B cell (primary cell): ENCODE data around the gene CLASRP. TPM values are rescaled to one million over a fixed set of nuclear protein-coding genes. Genes with fewer than 3 reads are reported as not detected.

Experiments
- ATAC-seq: fragments of 200-7000 bp; cut with Tn5 transposase; one replicate; pipeline ENCODE4 v1.10.0; 2021; ENCODE audit warnings: low read depth, mild to moderate bottlenecking, moderate number of reproducible peaks, moderate library complexity
- CTCF ChIA-PET: fragments of 350-600 bp; sonication (Branson Sonifier 250); formaldehyde crosslinking; loops from one replicate; lab custom pipeline; 2021; ENCODE audit warnings: antibody characterized with exemption, inconsistent platforms; lab: Charles Lee
- POLR2A ChIA-PET: fragments of 350-600 bp; sonication (Branson Sonifier 250); formaldehyde crosslinking; loops from one replicate; lab custom pipeline; 2021; ENCODE audit warnings: antibody characterized with exemption; lab: Charles Lee
- DNase-seq: peaks from one replicate; pipeline ENCODE4 v3.0.0; 2013
- H2AFZ ChIP-seq: 2 replicates; pipeline ENCODE4 v1.6.1; 2012; ENCODE audit warnings: mild to moderate bottlenecking, low read depth, low read length; ENCODE audit not compliant: insufficient read depth, poor library complexity, severe bottlenecking
- H3K27ac ChIP-seq, 2 donors: 1 replicate in 1 of 2; 2 replicates in 1 of 2; pipeline ENCODE4 v1.5.1; 2012 to 2013; ENCODE audit warnings: low read length in 2 of 2, mild to moderate bottlenecking in 2 of 2, moderate library complexity in 1 of 2
- H3K27me3 ChIP-seq, 4 experiments: fragments of 200-600 bp in 1 of 4; sonication (generic) in 1 of 4; replicated peaks in 1 of 4; 1 replicate in 2 of 4; 2 replicates in 2 of 4; pipeline versions ENCODE4 v1.6.1 to v1.7.0; 2013 to 2016; ENCODE audit warnings: low read length in 3 of 4, mild to moderate bottlenecking in 2 of 4, mixed read lengths in 1 of 4, moderate library complexity in 1 of 4; ENCODE audit not compliant: insufficient read depth in 4 of 4, control insufficient read depth in 3 of 4; ENCODE audit errors: control extremely low read depth in 1 of 4
- H3K36me3 ChIP-seq, 2 experiments: replicated peaks in 1 of 2; 1 replicate in 1 of 2; 2 replicates in 1 of 2; pipeline versions ENCODE4 v1.6.1 to v1.7.1; 2013; ENCODE audit warnings: low read length in 1 of 2; ENCODE audit not compliant: insufficient read depth in 2 of 2, control insufficient read depth in 1 of 2; ENCODE audit errors: control extremely low read depth in 1 of 2, extremely low read depth in 1 of 2
- H3K4me1 ChIP-seq, 2 donors: fragments of 200-600 bp in 1 of 2; sonication (generic) in 1 of 2; 1 replicate in 1 of 2; 2 replicates in 1 of 2; pipeline versions ENCODE4 v1.5.1 to v1.6.1; 2013 to 2017; ENCODE audit warnings: low read length in 2 of 2; ENCODE audit not compliant: control insufficient read depth in 2 of 2, insufficient read depth in 2 of 2
- H3K4me2 ChIP-seq: replicated peaks from 2 replicates; pipeline ENCODE3; 2012; ENCODE audit warnings: mild to moderate bottlenecking, low read depth, low read length; ENCODE audit not compliant: poor library complexity, severe bottlenecking
- H3K4me3 ChIP-seq, 5 experiments: fragments of 200-600 bp in 1 of 5; sonication (generic) in 1 of 5; 1 replicate in 3 of 5; 2 replicates in 2 of 5; pipeline versions ENCODE4 v1.5.1 to v1.7.0; 2011 to 2016; ENCODE audit warnings: low read length in 4 of 5, mild to moderate bottlenecking in 4 of 5, low read depth in 2 of 5, control low read depth in 1 of 5, moderate library complexity in 1 of 5; ENCODE audit not compliant: insufficient read depth in 1 of 5; ENCODE audit errors: control extremely low read depth in 1 of 5, extremely low read depth in 1 of 5
- H3K79me2 ChIP-seq: fragments of 200-600 bp; sonication (generic); one replicate; pipeline ENCODE4 v1.6.0; 2016; ENCODE audit warnings: low read length; ENCODE audit not compliant: control insufficient read depth, insufficient read depth
- H3K9ac ChIP-seq: fragments of 200-600 bp; sonication (generic); 2 replicates; pipeline ENCODE4 v1.6.1; 2017; ENCODE audit warnings: mild to moderate bottlenecking, low read length, moderate library complexity
- H3K9me3 ChIP-seq, 3 donors: one replicate each; pipeline versions ENCODE4 v1.6.1 to v1.7.1; 2013; ENCODE audit warnings: low read length in 2 of 3; ENCODE audit not compliant: control insufficient read depth in 2 of 3, insufficient read depth in 1 of 3; ENCODE audit errors: control extremely low read depth in 1 of 3
- H4K20me1 ChIP-seq: 2 replicates; pipeline ENCODE4 v1.6.0; 2012; ENCODE audit warnings: mild to moderate bottlenecking, low read length; ENCODE audit not compliant: insufficient read depth, control insufficient read depth, poor library complexity, severe bottlenecking
- H3K27ac Mint-ChIP-seq: one replicate; pipeline ENCODE4 v1.8.0; 2021; ENCODE audit warnings: mixed read lengths
- H3K27me3 Mint-ChIP-seq: one replicate; pipeline ENCODE4 v1.8.0; 2021; ENCODE audit warnings: mixed read lengths
- H3K4me1 Mint-ChIP-seq: one replicate; pipeline ENCODE4 v1.8.0; 2021; ENCODE audit warnings: mixed read lengths
- H3K4me3 Mint-ChIP-seq: one replicate; pipeline ENCODE4 v1.8.0; 2021; ENCODE audit warnings: mixed read lengths
- H3K9me3 Mint-ChIP-seq: one replicate; pipeline ENCODE4 v1.8.0; 2022; ENCODE audit warnings: mixed read lengths; ENCODE audit not compliant: insufficient read depth
- EZH2 ChIP-seq: IDR thresholded peaks from 2 replicates; pipeline ENCODE4 v1.6.1; 2012; ENCODE audit warnings: borderline replicate concordance, low read depth, mild to moderate bottlenecking, moderate library complexity, low read length; ENCODE audit not compliant: insufficient read depth, poor library complexity, severe bottlenecking
- WGBS: methylation state at CpG from one replicate; pipeline ENCODE4 v1.1.5; 2013; ENCODE audit warnings: missing lambda C conversion rate; ENCODE audit not compliant: insufficient coverage; 5-methylcytosine and 5-hydroxymethylcytosine counted together
- intact Hi-C: fragments of 100-400 bp; cut with micrococcal nuclease; formaldehyde crosslinking; loops from one replicate; pipeline ENCODE4 v1.10.0; 2022
- polyA plus RNA-seq: library from polyadenylated mRNA; depleted of rRNA; stranded (reverse); fragments of >200 nt; gene quantifications from 2 replicates; pipeline ENCODE4 v1.2.3, GENCODE V29; 2012
- total RNA-seq, 2 donors: library from RNA; stranded (reverse); fragments of 120-200 nt in 1 of 2; gene quantifications; 1 replicate in 1 of 2; 2 replicates in 1 of 2; pipeline versions ENCODE4 v1.2.3 to v1.2.4, GENCODE V29; 2013 to 2022
- TF ChIP-seq, protein P1 (sequence below): fragments of 200-600 bp; IDR thresholded peaks from one replicate; pipeline ENCODE4 v1.8.0; 2022; ENCODE audit warnings: antibody characterized with exemption, mild to moderate bottlenecking

Gene CLASRP
- total and polyA plus RNA-seq, 2 donors (not counting 1 experiment from before 2014, with no cell fraction given), result 234 to 285 TPM

DNA sequence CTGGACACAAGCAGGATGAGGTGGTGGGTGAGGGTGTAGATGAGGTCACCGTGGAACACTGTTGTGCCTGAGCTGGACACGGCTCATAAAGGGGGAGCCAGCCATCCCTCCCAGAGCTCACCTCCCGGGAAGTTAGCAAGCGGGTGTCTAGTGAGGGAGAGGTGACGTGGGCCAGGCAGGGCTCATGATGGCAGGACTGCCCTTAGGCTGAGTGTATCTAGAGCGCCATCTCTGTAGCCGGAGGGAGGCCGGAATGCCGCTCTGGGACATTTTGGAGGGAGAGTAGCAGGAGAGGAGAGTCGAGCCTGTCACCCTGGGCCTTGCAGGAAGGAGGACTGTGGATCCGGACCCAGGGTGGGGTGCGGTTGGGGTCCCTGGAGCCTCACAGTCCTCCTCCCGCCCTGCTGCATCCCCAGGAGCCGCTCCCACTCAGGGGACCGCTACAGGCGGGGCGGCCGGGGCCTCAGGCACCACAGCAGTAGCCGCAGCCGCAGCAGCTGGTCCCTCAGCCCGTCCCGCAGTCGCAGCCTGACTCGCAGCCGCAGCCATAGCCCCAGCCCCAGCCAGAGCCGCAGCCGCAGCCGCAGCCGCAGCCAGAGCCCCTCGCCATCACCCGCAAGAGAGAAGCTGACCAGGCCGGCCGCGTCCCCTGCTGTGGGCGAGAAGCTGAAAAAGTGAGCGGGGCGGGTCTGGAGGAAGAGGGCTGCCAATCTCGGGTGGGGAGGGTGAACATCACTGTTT, 28.2 kb downstream of the CLASRP start:
- H3K4me1 ChIP-seq, result peaks cover 0 to 4% of the 10 kb centered on the region in 2 donors
- no peaks in the 10 kb centered on the region for H3K27me3 ChIP-seq
- no peaks in the 10 kb centered on the region for H3K9me3 Mint-ChIP-seq
- CTCF ChIA-PET, result interaction anchor here (1.2 to 2.5 kb wide), 2 partner anchors 7 to 9 kb away, joined by 5 to 6 read pairs; no protein-coding TSS in a partner anchor
- H3K9me3 ChIP-seq, result no peaks in the 10 kb centered on the region
- H3K4me3 Mint-ChIP-seq, result no peak overlapping the region
- H2AFZ ChIP-seq, result no peak overlapping the region
- no peak overlapping the region for H3K4me2 ChIP-seq
- H3K36me3 ChIP-seq, result peaks cover 2 to 83% of the 10 kb centered on the region in 2 experiments
- TF ChIP-seq, protein P1, sequence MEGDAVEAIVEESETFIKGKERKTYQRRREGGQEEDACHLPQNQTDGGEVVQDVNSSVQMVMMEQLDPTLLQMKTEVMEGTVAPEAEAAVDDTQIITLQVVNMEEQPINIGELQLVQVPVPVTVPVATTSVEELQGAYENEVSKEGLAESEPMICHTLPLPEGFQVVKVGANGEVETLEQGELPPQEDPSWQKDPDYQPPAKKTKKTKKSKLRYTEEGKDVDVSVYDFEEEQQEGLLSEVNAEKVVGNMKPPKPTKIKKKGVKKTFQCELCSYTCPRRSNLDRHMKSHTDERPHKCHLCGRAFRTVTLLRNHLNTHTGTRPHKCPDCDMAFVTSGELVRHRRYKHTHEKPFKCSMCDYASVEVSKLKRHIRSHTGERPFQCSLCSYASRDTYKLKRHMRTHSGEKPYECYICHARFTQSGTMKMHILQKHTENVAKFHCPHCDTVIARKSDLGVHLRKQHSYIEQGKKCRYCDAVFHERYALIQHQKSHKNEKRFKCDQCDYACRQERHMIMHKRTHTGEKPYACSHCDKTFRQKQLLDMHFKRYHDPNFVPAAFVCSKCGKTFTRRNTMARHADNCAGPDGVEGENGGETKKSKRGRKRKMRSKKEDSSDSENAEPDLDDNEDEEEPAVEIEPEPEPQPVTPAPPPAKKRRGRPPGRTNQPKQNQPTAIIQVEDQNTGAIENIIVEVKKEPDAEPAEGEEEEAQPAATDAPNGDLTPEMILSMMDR, result no peak
- no peak for TF ChIP-seq EZH2
- H3K4me1 Mint-ChIP-seq, result peaks cover 19% of the 10 kb centered on the region
- POLR2A ChIA-PET, result interaction anchor here (0.6 kb wide), 1 partner anchor 20 kb away, joined by 4 read pairs; no protein-coding TSS in a partner anchor
- intact Hi-C loops, result no loop called here
- H3K27ac Mint-ChIP-seq, result peak overlapping the region; percentile 26
- DNase-seq (no peak), ATAC-seq (no peak)
- no peak overlapping the region for H3K4me3 ChIP-seq
- no peak overlapping the region for H3K9ac ChIP-seq
- H3K27ac ChIP-seq, result peak overlapping the region in 1 of 2 donors; percentile 19
- 98% methylated on average over 35 of the region's 38 CpGs for WGBS
- H4K20me1 ChIP-seq, result peaks cover 87% of the 10 kb centered on the region
- H3K79me2 ChIP-seq, result peaks cover 42% of the 10 kb centered on the region
- no peaks in the 10 kb centered on the region for H3K27me3 Mint-ChIP-seq

DNA sequence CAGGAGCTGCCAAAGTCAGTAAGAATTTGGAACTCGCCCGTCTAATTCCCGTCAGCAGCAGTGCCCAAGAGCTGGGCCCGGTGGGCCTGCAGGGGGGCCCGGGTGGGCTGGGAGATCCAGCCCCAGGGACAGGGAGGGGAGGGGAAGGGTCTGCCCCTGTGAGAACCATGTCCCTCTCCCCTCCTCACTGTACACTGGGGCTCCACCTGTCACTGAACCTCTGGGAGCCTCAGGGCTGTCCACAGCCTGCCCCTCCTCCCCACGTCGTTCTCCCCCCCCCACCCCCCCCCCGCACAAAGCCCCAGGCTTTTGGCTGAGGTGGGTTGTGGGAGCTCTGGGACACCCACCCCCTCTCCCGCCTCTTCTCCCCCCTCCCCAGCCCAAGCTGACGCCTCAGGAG, 29.2 kb downstream of the CLASRP start:
- CTCF ChIA-PET, result interaction anchor here (0.6 to 2.5 kb wide), 3 partner anchors 8 to 11 kb away, joined by 3 to 6 read pairs (median 5); partner anchors contain the start of gene GEMIN7
- H3K27ac ChIP-seq, result no peak overlapping the region
- H3K36me3 ChIP-seq, result peaks cover 2 to 86% of the 10 kb centered on the region in 2 experiments
- Mint-ChIP-seq H3K9me3 (no peaks in the 10 kb centered on the region), H3K27ac (no peak overlapping the region), H3K27me3 (no peaks in the 10 kb centered on the region), H3K4me1 (peaks cover 26% of the 10 kb centered on the region), H3K4me3 (no peak overlapping the region)
- WGBS, result 98% methylated on average over 5 of the region's 10 CpGs
- no peaks in the 10 kb centered on the region for H3K9me3 ChIP-seq
- H3K27me3 ChIP-seq, result no peaks in the 10 kb centered on the region
- H3K79me2 ChIP-seq, result peaks cover 41% of the 10 kb centered on the region
- no peak overlapping the region for H2AFZ ChIP-seq
- no peak overlapping the region for H3K4me3 ChIP-seq
- no peak for DNase-seq
- peaks cover 0 to 6% of the 10 kb centered on the region in 2 donors for H3K4me1 ChIP-seq
- POLR2A ChIA-PET, result interaction anchor here (0.6 kb wide), 1 partner anchor 40 kb away, joined by 3 read pairs; no protein-coding TSS in a partner anchor
- intact Hi-C loops, result no loop called here
- peaks cover 95% of the 10 kb centered on the region for H4K20me1 ChIP-seq
- TF ChIP-seq EZH2, result no peak
- TF ChIP-seq, protein P1, result no peak
- H3K9ac ChIP-seq, result no peak overlapping the region
- no peak for ATAC-seq
- H3K4me2 ChIP-seq, result no peak overlapping the region
